Activated T-cell treated with anti-CD3 and anti-CD28 coated beads, Interleukin-2, amount 50 U/mL, for 1 hour (primary cell): ENCODE measurements around the gene ZC4H2.
"Not testable (repeated sequence)": the region's sequence is repeated elsewhere in the genome, so short reads cannot be mapped to it uniquely, and the experiment has no call there.

ENCODE experiments used
- DNase-seq: peaks from one replicate; pipeline ENCODE4 v3.0.0-alpha.2; 2020

ZC4H2 gene, protein sequence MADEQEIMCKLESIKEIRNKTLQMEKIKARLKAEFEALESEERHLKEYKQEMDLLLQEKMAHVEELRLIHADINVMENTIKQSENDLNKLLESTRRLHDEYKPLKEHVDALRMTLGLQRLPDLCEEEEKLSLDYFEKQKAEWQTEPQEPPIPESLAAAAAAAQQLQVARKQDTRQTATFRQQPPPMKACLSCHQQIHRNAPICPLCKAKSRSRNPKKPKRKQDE

GRCh38 chrX:64975989-64976672 lies at the start of gene ZC4H2:
ZC4H2 (minus strand) TSS chrX:64976450; CDS start chrX:64976377, 73 bp downstream.
- DNase-seq = peak; percentile 66

- DNase-seq = no peak
Observed at GRCh38 chrX:65017451-65017850, 41.2 kb upstream of the ZC4H2 start.

DNA sequence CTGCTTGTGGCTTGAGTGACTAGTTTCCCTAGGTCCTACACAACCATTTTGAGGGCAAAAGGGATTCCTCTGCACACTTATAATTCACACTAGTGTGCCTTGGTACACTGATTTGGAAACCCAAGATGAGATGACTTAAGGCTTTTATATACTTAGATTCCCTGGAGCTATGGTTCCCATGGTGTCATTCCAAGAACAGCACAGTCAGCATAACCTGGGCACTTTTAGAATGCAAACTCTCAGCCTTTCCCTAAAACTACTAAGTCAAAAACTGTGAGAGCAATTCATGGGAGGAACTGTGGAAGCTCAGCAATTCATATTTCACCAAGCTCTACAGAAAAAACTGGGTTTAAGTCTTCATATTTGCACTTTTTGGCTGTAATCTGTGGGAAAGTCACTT lies 38.0 kb upstream of the ZC4H2 start:
- DNase-seq = no peak

DNA sequence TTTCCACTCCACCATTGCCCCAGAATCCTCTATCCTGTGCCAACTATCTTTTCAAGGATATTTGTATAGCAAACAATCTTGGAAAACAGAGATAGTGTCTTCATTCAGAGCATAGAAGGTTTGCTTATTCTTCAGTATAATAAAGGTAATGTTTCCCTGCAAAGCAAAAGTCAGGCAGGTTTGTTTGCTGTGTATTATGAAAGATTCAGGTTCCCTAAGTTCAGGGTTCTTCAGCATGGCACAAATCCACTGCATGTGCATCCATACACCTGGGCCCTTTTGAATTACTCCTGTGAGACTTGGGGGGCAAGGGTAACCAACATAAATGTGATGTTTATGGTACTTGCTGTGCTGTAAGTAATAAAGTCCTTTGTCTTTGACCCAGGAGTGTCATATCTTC lies 33.2 kb upstream of the ZC4H2 start:
- no peak for DNase-seq

DNA sequence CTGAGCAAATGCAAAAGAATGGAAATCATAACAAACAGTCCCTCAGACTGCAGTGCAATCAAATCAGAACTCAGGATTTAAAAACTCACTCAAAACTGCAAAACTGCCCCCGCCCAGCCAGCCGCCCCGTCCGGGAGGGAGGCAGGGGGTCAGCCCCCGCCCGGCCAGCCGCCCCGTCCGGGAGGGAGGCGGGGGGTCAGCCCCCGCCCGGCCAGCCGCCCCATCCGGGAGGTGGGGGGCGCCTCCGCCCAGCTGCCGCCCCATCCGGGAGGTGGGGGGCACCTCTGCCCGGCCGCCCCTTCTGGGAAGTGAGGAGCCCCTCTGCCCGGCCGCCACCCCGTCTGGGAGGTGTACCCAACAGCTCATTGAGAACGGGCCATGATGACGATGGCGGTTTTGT lies 26.0 kb upstream of the ZC4H2 start:
- not testable (repeated sequence) for DNase-seq

DNA sequence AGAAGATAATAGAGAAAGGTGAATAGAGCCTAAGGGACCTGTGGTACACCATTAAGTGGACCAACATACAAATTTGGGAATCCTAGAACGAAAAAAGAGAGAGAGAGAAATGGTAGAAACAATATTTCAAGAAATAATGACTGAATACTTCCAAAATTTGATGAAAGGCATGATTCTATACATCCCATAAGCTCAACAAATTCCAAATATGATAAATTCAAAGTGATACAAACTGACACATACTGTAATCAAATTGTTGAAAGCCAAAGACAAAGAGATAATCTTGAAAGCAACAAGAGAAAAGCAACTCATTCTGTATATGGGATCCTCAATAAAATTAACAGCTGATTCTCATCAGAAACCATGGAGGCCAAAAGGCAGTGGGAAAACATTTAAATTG lies 20.6 kb upstream of the ZC4H2 start:
- DNase-seq = no peak

DNA sequence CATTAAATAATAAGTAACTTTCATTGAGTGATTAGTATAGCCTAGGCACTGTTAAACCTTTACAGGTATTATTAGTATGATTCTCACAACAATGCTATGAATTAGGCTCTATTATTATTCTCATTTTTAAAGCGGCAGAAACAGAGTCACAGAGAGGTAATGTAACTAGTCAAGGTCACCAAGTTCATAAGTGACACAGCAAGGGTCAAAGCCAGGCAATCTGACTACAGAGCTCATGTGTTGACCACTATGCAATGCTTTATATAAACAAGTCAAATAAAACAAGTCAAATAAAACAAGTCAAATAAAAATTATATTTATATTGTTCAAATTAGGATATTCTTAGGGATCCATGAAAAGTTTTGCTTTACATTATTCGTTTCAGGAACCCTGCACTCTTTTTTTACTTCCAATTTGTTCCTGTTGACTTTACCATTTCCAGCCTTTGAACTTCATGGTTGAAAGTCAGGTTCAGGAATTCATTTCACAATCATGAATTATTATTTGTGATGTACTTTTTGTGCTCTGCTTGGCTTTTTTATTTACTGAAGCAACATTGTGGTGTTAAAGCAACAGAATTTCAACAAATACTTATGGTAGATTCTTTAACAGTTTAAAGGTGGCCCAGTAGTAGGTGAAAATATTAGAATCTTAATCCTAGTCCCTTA lies 18.0 kb upstream of the ZC4H2 start:
- DNase-seq = no peak

DNA sequence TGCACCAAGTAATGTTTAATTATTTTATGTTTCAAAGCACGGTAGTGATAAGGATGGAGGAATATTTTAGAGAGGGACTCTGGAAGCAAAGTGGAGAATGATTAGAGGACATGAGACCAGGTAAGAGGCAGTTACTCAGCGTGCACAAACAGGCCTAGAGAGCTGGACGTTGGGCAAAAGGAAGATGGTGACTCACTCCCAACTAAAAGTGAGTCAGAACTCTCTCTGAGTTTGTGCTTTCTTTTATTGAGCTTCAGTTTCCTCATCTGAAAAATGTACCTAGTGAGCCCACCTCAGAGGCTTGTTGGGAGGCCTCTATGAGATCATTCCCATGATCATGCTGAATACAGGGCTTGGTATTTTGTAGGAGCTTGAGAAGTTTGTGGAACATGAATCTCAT lies 1.6 kb upstream of the ZC4H2 start:
- DNase-seq = no peak

GRCh38 chrX:64977051-64977450 lies 801 bp upstream of the ZC4H2 start:
- no peak for DNase-seq

DNA sequence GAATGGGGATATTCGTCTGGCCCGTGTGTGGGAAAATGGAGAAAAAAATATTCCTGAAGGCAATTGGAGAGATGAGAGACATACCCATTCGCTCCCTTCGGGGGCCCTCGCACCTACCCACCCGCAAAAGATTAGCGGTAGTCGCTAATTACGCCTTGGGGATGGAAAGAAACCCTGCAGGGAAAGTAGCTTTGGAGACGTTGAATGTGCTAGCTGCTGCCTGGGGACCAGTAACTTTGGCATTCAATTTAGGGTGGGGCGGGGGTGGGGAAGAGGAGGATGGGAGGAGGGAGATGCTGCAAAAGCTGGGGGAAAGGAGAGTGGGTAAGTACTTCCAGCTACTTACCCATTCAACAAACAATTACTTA lies 407 bp upstream of the ZC4H2 start:
- DNase-seq = no peak

GRCh38 chrX:64975491-64975890 lies 759 bp downstream of the ZC4H2 start:
- peak; percentile 38 for DNase-seq

DNA sequence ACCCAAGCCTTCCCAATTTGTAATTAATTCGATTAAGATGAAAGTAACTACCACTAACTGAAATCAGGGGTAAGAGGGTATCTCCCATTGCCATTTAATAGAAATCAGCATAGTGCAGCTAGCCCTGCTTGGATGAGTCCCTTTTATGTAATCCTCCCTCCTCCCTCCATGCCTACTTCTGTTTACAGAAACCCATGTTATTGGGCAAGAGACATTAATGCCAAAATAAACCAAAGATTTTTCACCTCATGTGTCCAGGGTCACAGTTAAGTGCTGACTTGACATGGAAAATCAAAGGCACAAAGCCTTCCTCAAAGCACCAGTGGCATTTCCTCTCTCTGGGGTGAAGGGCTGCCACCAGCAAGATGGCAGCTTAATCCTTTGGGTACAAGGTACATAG lies 50.8 kb downstream of the ZC4H2 start:
- DNase-seq = no peak

- DNase-seq = no peak
Observed at GRCh38 chrX:64908121-64908520, 68.1 kb downstream of the ZC4H2 start.

GRCh38 chrX:64894454-64895038 lies 81.7 kb downstream of the ZC4H2 start:
- peak; percentile 34 for DNase-seq

- DNase-seq = no peak
Observed at GRCh38 chrX:64885850-64886249, 90.4 kb downstream of the ZC4H2 start.

- DNase-seq = not testable (repeated sequence)
Observed at GRCh38 chrX:64878709-64879108, 97.5 kb downstream of the ZC4H2 start.

GRCh38 chrX:64867217-64867616 lies 109.0 kb downstream of the ZC4H2 start:
- no peak for DNase-seq
